HG03025 (cell line): ENCODE measurements around the gene C2CD2.
"Not testable (repeated sequence)": the region's sequence is repeated elsewhere in the genome, so short reads cannot be mapped to it uniquely, and the experiment has no call there.

Experiments
- ATAC-seq: cut with Tn5 transposase; IDR thresholded peaks from one replicate; pipeline ENCODE4 v1.9.1; 2021; ENCODE audit warnings: mild to moderate bottlenecking, moderate library complexity; ENCODE audit not compliant: unreplicated experiment, low FRiP score

C2CD2 gene

GRCh38 chr21:41953831-41954653 is at the start of gene C2CD2:
Gene C2CD2 (minus strand): TSS chr21:41954018. CDS start chr21:41953648, 370 bp downstream.
- no peak for ATAC-seq

- no peak for ATAC-seq
Measured at GRCh38 chr21:42003051-42003461, 49.2 kb upstream of the C2CD2 start.

GRCh38 chr21:42002421-42002958 is 48.7 kb upstream of the C2CD2 start:
- ATAC-seq = peak; percentile 57

- ATAC-seq = no peak
Measured at GRCh38 chr21:42001781-42002180, 48.0 kb upstream of the C2CD2 start.

GRCh38 chr21:42000908-42001307 is 47.1 kb upstream of the C2CD2 start:
- ATAC-seq = no peak

- no peak for ATAC-seq
Measured at GRCh38 chr21:41997657-41998056, 43.8 kb upstream of the C2CD2 start.

GRCh38 chr21:41995577-41995976 is 41.8 kb upstream of the C2CD2 start:
- no peak for ATAC-seq

GRCh38 chr21:41994613-41995012 is 40.8 kb upstream of the C2CD2 start:
- not testable (repeated sequence) for ATAC-seq

- ATAC-seq = no peak
Measured at GRCh38 chr21:41993744-41994143, 39.9 kb upstream of the C2CD2 start.

GRCh38 chr21:41992576-41992975 is 38.8 kb upstream of the C2CD2 start:
- no peak for ATAC-seq

- ATAC-seq = no peak
Measured at GRCh38 chr21:41991659-41992058, 37.8 kb upstream of the C2CD2 start.

- ATAC-seq = no peak
Measured at GRCh38 chr21:41989698-41990097, 35.9 kb upstream of the C2CD2 start.

GRCh38 chr21:41987310-41987709 is 33.5 kb upstream of the C2CD2 start:
- ATAC-seq = no peak

- ATAC-seq = no peak
Measured at GRCh38 chr21:41985662-41986416, 32.0 kb upstream of the C2CD2 start.

- no peak for ATAC-seq
Measured at GRCh38 chr21:41983229-41983628, 29.4 kb upstream of the C2CD2 start.

- no peak for ATAC-seq
Measured at GRCh38 chr21:41980561-41980960, 26.7 kb upstream of the C2CD2 start.

- ATAC-seq = no peak
Measured at GRCh38 chr21:41979751-41980369, 26.0 kb upstream of the C2CD2 start.

- no peak for ATAC-seq
Measured at GRCh38 chr21:41979335-41979734, 25.5 kb upstream of the C2CD2 start.

- no peak for ATAC-seq
Measured at GRCh38 chr21:41977034-41977950, 23.5 kb upstream of the C2CD2 start.

GRCh38 chr21:41976611-41977010 is 22.8 kb upstream of the C2CD2 start:
- no peak for ATAC-seq
